NCI-H2196 treated with DMSO at 0.1 percent for 48 hours (cell line): ENCODE measurements around the gene PPFIBP1.
"Not testable (repeated sequence)": the region's sequence is repeated elsewhere in the genome, so short reads cannot be mapped to it uniquely, and the experiment has no call there.

Experiments
- DNase-seq: peaks from one replicate; lab custom pipeline; 2025; ENCODE audit not compliant: unreplicated experiment; lab: John Stamatoyannopoulos, UW

The PPFIBP1 gene

DNA sequence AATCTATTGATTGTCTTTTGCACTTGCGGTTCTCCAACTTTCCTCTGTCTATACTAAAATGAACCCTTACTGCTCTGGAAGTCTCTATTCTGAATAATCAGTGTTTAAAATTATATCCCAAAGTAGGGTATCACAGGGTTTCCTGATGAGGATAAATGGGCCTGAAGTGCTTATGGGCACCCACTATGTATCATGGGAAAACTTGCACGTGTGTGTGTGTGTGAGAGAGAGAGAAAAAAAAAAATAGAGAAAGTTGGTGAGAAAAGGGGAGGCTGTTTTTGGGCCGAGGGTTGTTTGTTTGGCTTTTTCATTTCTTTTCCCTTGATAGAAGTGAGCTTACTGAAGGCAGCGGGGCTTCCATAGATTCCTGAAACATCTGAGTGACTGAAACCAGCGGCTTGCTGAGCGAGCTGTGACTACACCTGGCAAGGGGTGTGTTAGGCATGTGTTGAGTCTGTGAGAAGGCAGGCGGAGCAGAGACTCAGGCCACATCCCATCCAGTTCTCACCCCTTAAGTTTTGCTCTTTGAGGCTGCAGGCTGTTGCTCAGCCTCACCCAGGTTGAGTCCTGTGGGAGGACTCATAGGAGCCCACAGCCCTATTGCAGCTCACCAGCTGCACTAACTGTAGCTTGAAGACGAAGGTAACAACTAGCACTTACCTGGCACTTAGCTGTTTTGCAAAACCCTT lies 17.2 kb downstream of the PPFIBP1 start:
- DNase-seq = no peak

DNA sequence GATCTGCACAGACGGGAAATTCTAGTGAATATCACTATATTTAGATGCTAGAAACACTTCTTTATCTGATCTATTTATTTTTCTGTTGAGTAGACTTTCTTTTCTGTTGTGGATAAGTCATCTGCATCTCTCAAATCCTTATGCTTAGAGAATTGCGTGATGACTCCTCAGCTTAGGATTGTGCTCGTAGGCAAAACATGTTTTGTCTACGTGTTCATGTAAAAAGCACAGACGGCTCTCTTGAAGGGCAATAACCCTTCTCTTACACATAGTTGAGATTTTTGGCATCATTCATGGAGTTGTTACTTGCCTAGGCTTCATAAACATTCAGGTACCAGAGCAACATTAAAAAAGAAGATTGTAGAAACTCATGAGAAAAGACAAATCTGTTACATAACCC lies 18.6 kb downstream of the PPFIBP1 start:
- DNase-seq = no peak

DNA sequence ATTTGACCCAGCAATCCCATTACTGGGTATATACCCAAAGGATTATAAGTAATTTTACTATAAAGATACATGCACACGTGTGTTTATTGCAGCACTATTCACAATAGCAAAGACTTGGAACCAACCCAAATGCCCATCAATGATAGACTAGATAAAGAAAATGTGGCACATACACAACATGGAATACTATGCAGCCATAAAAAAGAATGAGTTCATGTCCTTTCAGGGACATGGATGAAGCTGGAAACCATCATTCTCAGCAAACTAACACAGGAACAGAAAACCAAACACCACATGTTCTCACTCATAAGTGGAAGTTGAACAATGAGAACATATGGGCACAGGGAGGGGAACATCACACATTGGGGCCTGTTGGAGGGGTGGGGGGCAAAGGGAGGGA lies 20.9 kb downstream of the PPFIBP1 start:
- not testable (repeated sequence) for DNase-seq

DNA sequence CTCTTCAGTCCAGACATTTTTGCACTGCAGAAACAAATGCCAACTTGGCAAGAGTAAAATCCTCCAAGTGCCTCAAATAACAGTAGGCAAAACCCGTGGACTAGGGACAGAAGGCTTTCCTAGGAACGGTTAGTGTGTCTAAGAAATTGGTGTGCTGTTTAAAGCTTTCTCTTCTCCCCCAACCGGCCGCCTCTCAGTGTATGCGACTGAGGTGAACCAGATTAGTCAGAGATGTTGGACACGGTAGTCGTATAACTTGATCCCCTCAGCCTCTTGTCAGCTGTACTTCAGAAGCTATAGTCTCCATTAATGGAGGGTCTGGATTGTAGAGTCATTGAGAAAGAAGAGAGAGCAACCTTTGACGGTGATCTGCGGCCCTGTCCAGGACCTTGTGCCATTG lies 21.7 kb downstream of the PPFIBP1 start:
- no peak for DNase-seq

DNA sequence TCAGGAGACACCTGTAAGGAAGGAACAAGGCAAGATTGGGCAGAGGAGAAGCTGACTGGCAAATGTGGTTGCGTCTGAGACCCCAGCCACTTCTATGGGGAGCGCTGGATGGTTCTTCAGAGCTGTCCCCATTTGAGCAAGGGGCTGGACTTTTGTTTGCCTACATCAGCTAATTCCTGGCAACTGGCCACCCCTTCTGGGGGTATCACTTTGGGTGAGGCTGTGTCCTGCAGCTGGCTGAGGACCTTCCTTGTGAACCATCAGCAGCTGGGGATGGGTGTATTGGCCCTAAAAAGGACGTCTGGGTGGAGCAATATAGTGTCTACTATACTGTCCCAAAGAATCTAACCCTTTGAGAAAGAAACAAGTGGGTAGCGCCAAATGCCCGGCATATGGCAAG lies 23.6 kb downstream of the PPFIBP1 start:
- no peak for DNase-seq

DNA sequence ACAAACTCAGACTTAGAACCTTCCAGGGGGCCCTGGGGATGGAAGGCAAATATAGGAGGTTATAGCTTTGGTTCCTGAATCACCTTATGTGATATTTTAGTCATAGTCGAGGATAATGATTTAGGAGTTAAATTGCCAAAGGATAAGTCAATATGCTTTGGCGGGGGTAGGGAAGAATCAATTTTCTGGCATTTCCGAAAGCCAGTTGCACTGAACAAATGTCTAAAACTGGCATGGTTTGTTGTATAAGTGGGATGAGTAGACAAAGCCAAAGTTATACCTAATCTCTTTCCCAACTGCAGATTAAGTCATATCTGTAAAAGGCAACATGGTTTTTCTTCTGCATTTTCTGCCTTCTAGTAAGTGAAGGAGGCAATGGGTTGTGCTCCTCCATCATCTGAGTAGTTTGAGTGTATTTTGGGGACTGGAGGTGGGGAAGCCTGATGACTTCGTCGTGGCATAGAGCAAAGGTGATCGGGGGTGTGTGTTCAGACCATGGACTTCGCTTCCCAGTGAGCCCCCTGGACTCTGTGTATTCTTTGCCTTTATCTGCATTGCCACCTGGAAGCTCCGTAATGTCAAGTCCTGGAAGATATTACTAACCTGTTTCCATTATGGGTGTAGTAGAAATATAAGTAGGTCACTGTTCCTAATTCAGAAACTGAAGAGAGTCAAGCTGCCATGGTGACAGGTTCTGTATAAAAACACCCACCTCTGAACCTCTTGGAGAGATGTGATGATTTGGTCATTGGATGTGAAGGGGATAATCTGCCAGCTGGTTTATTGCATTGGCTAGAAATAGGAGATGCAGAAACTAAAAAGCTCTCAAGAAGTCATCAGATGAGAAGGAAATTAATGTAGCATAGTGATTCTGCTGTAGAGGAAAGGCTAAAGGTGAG lies 24.5 kb downstream of the PPFIBP1 start:
- no peak for DNase-seq

DNA sequence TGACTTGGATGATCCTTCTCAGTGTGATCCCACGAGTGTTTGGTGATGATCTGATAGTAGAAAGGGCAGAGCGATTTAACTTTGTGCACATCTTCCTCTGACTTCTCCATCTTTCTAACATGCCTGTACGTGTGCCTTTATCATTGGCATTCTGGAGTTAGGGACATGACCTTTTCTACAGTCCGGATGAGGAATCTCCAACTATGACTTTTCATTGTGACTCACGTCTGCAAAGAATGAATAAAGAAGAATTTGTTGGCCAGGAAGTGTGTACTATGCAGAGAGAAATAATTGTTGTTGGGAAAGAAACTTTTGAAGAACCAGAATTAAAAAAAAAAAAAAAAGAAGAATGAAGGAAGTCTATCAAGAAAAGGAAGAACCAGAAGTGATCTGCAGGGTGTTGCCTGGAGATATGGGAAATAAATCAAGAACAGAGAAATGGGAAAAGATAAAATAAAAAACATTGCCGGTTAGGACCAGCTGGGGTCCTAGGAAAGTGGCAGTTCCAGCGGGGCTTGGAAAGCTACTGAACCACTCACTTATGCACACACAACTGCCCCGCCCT lies 25.3 kb downstream of the PPFIBP1 start:
- no peak for DNase-seq

DNA sequence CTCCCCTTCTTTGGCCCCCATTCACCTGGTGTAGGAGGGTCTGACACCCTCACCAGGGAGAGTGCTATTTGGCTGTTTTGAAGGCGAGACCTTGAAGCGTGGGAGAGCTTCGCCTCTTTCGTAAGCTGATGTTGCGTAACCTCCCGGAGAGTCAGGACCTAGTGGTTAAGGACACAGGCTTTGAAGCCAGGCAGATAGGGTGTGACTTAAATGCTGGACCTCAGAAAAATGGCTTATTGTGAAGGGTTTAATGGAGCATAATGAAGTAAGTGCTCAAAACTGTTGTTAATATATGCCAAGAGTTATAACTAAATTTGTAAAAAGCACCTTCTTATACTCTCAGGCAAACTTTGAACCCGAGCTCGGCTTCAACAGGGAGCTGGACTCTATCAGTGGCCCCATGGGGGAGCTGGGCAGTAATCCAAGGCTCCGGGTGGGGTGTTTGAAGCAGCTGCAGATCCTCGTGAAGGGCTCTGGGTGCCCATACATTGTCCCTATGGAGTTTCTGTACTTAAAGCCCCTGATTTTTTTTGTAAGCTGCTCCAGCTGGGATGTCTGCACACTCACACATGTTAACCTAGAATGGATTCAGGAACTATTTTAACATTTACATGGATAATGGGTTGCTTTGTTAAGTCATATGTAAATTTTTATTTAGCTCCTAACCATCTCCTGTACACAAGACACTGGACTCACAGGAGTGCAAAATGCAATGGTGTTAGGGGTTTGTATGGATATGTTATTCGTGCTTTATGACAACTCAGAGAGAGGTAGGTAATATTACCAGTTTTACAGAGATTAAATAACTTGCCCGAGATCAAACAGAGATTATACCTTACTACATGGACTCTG lies 26.0 kb downstream of the PPFIBP1 start:
- no peak for DNase-seq

DNA sequence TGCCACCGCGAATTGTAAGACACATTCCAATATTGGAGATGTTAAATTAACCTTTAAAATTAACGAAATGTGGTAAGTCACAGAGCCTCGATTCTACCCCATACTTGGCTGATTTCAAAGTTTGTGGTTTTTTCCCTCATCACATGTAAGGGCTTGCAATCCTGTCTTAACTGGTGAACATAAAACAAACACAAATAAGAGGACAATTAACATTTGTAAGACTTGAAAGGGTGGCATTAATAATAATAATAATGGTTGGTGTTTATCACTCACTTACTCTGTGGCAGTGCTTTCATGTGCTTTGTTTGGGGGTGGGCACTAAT lies 26.6 kb downstream of the PPFIBP1 start:
- DNase-seq = no peak

DNA sequence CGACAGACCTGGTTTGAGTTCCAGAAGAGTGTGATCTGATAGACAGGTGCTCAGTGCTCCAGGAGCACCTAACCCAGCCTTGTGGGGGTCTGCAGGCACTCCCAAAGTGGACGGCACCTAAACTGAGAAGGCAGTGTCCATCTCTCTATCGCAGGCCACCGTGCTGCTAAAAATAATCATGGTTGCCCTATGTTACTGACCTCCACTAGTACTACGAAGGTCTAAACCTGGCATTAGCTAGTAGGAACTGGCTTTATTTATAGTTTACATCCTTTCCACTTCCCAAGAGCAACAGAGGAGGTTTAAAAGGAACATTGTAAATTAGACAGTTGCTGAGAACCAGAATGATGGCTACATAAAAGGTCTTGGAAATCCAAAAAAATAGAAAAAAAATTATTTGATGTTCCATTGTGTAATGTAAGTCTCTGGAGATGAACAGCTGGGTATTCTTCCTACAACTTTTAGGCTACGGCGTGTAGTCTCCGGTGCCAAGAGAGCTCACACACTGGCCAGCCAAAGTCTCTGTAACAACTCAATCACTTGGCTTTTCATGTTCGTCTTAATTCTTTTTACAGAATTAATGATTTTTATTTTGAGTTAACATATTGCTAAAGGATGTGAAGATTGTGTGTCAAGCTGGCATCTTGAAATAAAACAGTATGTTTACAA lies 27.3 kb downstream of the PPFIBP1 start:
- no peak for DNase-seq

DNA sequence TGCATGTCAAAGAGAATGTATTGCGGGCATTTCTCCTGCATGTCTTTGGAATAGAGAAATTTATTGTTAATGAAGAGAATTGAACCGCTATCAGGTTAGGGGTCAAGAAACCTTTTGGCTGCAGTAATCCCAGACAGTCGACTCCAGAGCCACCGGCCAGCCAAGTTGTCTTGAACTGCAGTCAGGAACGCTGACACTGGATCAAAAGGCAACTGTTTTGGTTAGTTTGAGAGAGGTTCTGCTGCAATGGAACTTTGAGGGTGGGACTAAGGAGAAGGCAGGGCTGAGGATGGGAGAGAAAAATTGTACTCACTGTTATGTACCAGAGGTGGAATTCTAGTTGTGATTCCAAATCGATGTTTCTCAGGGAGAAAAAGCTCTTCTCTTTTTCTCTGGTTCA lies 28.2 kb downstream of the PPFIBP1 start:
- no peak for DNase-seq

DNA sequence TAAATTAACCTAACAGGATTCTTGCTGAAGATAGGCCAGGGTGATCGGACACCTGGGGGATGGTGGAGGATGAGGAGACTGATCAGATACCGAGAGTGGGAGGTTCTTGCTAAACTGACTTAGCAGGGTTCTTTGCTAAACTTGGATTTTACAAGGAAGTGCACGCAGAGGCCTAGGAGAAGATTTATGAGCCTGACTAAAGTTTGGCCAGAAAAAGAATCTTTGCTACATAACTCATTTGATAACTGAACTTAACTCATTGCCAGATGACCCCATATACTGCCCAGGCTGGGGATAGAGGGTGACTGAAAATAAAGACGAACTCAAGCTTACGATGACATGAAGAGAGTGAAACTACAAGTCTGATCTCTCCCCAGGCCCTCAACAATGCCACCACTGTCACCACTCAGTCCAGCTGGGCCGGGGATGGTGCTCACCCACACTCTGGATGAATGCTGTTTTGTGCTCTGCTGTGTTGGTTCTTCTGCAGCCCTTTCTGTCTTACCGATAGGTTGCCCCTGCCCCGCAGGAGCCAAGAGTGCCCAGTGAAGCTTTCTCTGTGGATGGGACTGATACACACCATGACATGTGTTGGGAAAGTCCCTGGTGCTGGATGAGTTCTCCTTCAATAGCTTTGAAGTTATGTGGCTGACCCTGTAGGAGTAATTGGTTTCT lies 29.0 kb downstream of the PPFIBP1 start:
- no peak for DNase-seq

DNA sequence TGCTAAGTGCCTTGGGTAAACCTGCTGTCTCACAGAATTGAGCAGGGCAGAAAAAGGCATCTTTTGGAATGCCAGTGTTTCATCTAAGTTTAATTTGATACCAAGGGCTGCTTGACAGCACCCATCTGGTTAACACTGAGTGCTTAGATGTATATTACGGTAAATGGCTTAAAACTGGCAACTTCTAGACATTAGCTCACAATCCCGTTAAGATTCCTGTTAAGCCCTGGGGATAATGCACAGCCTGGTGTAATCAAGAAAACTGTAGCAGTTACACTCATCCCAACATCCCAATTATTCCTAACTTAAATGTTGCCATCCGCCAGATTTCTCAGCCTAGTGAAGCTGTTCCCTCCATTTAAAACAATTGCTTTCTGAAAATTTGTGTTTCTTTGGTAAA lies 29.9 kb downstream of the PPFIBP1 start:
- DNase-seq = no peak

DNA sequence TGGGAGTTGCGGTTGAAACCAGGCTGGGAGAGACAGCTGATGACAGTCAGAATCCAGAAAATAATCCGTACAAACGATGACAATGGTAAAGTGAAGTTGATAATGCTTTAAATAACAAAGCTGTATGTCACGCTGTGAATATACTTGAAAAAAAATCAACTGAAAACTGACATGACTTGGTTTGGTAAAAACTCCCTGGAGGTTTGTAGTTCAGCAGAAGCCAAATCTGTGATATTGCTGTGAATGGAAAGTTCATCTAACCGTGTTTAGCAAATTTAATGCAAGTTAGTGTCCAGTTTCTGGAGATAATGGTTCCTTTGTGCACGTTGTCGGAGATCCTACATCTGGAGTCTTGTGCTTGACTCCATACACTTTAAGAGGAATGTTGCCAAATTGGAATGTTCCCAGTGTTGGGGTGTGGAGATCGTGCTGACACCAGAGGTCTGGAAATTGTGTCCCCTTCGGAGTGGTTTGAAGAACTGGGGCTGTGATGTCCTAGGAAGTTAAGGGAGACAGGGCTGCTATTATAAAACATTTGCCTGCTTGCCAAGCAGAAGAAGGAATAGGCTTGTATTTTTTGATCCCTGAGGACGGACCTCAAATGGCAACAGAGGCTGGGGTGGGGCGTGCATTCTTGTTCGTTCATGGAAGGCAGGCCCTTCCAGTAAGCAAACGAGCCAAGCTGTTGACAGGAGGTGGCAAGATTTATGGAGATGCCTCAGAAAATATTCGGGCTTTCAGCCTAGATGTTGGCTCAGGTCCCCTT lies 30.6 kb downstream of the PPFIBP1 start:
- DNase-seq = no peak

DNA sequence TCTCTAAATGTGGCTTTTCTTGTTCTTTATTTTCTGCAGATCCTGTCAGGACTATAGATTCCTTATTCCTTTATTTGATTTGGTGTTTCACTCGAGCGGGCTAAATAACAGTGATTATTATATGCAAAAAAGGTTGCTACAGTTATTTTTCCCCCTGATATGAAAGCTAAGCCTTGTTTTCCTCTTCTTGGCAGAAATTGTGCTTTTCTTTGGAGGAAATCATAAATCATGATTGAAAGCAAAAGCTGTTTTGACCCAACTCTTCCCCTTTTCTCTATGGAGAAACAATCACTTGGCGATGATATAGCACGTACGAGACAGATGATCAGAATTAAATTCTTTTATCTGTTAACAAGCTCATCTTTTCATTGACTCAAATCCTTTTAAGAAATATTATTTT lies 31.4 kb downstream of the PPFIBP1 start:
- no peak for DNase-seq

DNA sequence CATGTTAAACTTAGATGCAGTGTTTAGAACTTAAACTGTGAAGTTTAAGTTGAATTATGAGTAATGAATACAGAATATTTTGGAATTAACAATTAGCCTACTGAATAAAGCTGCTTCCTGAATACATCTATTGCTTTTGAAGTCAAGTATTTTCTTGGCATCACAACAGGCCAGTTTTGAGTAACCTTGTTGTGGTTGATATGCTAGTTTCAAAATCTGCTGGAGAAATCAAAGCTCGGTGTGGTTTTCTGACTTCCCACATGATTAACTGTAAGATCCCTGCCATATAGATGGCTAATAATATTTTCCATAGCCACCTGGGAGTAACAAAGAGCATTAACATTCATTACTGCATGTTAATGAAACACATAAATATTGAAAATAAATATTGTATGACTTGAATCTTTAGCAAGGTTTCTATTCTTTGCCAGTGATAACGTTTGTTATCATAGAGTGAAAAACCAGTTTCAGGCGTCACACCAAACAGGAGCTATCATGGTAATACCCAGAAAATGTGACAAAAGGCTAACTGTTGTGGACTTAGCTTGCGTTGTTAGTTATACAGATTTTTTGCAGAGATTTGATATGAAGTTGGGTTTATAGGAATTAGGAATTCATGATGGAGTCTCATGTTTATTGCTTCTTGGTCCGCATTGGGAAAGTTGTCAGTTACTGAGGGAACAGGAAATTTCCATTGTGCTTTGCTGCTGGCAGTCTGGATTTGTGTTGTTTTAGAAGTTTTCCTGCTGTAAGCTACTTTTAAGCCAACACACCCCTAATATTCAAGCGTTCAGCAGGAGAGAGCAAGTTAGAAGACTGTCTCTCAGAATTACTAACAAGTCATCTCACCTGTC lies 32.1 kb downstream of the PPFIBP1 start:
- DNase-seq = no peak

DNA sequence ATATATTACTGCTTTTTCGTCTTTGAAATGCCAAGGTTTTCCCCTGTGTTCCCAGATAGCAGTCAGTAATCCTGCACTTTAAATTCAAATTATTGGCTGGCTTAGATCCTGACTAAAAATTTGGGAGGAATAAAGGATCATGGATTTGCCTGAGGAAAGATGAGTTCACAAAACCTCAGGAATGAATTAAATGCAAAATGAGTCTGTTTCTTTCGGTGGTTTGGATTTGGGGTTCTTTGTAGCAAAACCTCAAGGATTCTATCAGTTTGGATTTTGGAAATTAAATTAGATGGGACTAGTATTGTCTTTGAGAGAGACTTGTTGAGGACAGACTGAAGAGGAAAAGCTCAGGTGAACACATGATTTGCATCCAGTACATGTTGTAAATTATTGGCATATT lies 36.1 kb downstream of the PPFIBP1 start:
- no peak for DNase-seq

DNA sequence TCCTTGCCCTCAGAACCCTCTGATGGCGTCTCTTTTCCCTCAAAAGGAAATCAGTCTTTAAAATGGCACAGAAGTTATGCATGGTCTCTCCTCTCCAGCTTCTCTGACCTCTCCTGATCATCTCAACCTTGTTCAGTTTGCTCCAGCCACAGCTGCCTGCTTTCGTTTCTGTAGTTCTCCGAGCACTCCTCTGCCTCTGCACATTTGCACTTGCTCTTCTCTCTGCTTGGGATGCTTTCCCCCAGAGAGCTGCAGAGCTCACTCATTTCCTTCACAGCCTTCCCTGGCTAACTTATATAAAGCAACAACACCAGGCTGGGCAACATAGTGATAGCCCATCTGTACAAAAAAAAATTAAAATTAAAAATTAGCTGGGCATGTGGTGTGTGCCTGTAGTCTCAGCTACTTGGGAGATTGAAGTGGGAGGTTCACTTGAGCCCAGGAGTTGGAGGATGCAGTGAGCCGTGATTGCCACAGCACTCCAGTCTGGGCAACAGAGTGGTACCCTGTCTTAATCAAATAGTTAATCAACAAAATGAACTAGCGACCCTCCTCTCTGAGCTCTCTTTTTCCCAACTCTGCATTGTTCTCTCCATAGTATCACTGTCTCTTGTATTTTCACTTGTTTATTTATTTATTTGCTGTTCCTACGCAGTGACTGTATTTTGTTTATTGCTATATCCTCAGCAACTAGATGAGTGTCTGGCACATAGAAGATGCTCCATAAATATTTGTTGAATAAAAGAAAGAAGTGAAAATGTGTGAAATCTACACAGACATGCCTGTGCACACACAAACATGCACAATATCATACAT lies 37.7 kb downstream of the PPFIBP1 start:
- no peak for DNase-seq
